HFF-Myc (cell line): Measurements from ENCODE around the gene CACYBP.

Experiments
- DNase-seq: peaks from one replicate; pipeline ENCODE4 v3.0.0-alpha.2; 2011; ENCODE audit warnings: low read depth; ENCODE audit errors: extremely low read depth
- H3K4me3 ChIP-seq: replicated peaks from 2 replicates; pipeline ENCODE4 v1.5.1; 2011; ENCODE audit warnings: low read depth, mild to moderate bottlenecking, control low read depth, low read length
- CTCF ChIP-seq: IDR thresholded peaks from 2 replicates; pipeline ENCODE4 v1.5.1; 2012; ENCODE audit warnings: mild to moderate bottlenecking, low read depth, low read length, control low read depth; ENCODE audit errors: missing control alignments

Gene CACYBP

GRCh38 chr1:175045519-175045918, 45.8 kb downstream of the CACYBP start:
- no peak overlapping the region for H3K4me3 ChIP-seq
- TF ChIP-seq CTCF = no peak
- no peak for DNase-seq

- DNase-seq = no peak
- TF ChIP-seq CTCF = no peak
- no peak overlapping the region for H3K4me3 ChIP-seq
Measured at GRCh38 chr1:175050992-175051391, 51.2 kb downstream of the CACYBP start.

- H3K4me3 ChIP-seq = no peak overlapping the region
Measured at GRCh38 chr1:175054736-175055135, 55.0 kb downstream of the CACYBP start.

More at GRCh38 chr1:175054736-175055135, 55.0 kb downstream of the CACYBP start:
- no peak for DNase-seq
- TF ChIP-seq CTCF = no peak
